DND-41 (cell line): Measurements from ENCODE around the gene EYA2.

Experiments used
- ATAC-seq: fragments of 200-7000 bp; cut with Tn5 transposase; 3 replicates; pipeline ENCODE4 v1.9.1; 2021; ENCODE audit warnings: low read depth; ENCODE audit not compliant: insufficient read depth
- DNase-seq: peaks from one replicate; pipeline ENCODE4 v3.0.0-alpha.2; 2020
- H2AFZ ChIP-seq: 2 replicates; pipeline ENCODE4 v1.6.0; 2012; ENCODE audit warnings: low read depth, low read length
- H3K27ac ChIP-seq: 2 replicates; pipeline ENCODE4 v1.5.1; 2012; ENCODE audit warnings: low read length, inconsistent platforms
- H3K27me3 ChIP-seq: fragments of 200-600 bp; sonication (generic); 2 replicates; pipeline ENCODE4 v1.6.0; 2012; ENCODE audit warnings: low read length, mild to moderate bottlenecking, inconsistent platforms; ENCODE audit not compliant: insufficient read depth, poor library complexity
- H3K36me3 ChIP-seq: 2 replicates; pipeline ENCODE4 v1.5.1; 2012; ENCODE audit warnings: low read length, inconsistent platforms; ENCODE audit not compliant: insufficient read depth
- H3K4me1 ChIP-seq: 2 replicates; pipeline ENCODE4 v1.5.1; 2012; ENCODE audit warnings: mild to moderate bottlenecking, low read length; ENCODE audit not compliant: insufficient read depth
- H3K4me2 ChIP-seq: 2 replicates; pipeline ENCODE4 v1.6.0; 2012; ENCODE audit warnings: mild to moderate bottlenecking, moderate library complexity, low read length, inconsistent platforms; ENCODE audit not compliant: insufficient read depth
- H3K4me3 ChIP-seq, 2 experiments: fragments of 200-600 bp in 1 of 2; shearing (Covaris generic) in 1 of 2; 2 replicates each; pipeline ENCODE4 v1.5.1; 2012 to 2016; ENCODE audit warnings: inconsistent platforms in 2 of 2, low read length in 2 of 2, mild to moderate bottlenecking in 2 of 2, low read depth in 1 of 2, moderate library complexity in 1 of 2
- H3K79me2 ChIP-seq: 2 replicates; pipeline ENCODE4 v1.6.0; 2012; ENCODE audit warnings: low read length, inconsistent platforms; ENCODE audit not compliant: insufficient read depth
- H3K9ac ChIP-seq: 2 replicates; pipeline ENCODE4 v1.6.0; 2012; ENCODE audit warnings: low read depth, mild to moderate bottlenecking, inconsistent platforms, low read length, moderate library complexity
- H3K9me3 ChIP-seq: 2 replicates; pipeline ENCODE4 v1.5.1; 2012; ENCODE audit warnings: low read length, moderate library complexity, mild to moderate bottlenecking, inconsistent platforms; ENCODE audit not compliant: insufficient read depth, severe bottlenecking
- H4K20me1 ChIP-seq: 2 replicates; pipeline ENCODE4 v1.6.0; 2012; ENCODE audit warnings: low read length; ENCODE audit not compliant: insufficient read depth
- CTCF ChIP-seq: IDR thresholded peaks from 2 replicates; pipeline ENCODE4 v1.5.1; 2012; ENCODE audit warnings: borderline replicate concordance, low read length, moderate library complexity, mild to moderate bottlenecking; ENCODE audit not compliant: poor library complexity, severe bottlenecking; ENCODE audit errors: extremely low read depth
- EZH2 ChIP-seq: IDR thresholded peaks from 3 replicates; pipeline ENCODE4 v1.6.1; 2012; ENCODE audit warnings: borderline replicate concordance, low read depth, mild to moderate bottlenecking, moderate library complexity, low read length, inconsistent platforms; ENCODE audit not compliant: severe bottlenecking

The EYA2 gene

GRCh38 chr20:46852313-46852712 lies 42.3 kb upstream of the EYA2 start:
- Histone ChIP-seq H3K9me3 (no peaks in the 10 kb centered on the region), H3K9ac (no peak overlapping the region), H3K4me3 (no peak overlapping the region), H3K79me2 (no peaks in the 10 kb centered on the region), H3K27me3 (no peaks in the 10 kb centered on the region), H2AFZ (no peak overlapping the region), H4K20me1 (no peaks in the 10 kb centered on the region), H3K27ac (no peak overlapping the region), H3K36me3 (no peaks in the 10 kb centered on the region), H3K4me1 (no peaks in the 10 kb centered on the region), H3K4me2 (no peak overlapping the region)
- no peak for DNase-seq
- TF ChIP-seq EZH2 (no peak), CTCF (no peak)
- no peak for ATAC-seq

- no peak overlapping the region for H3K4me3 ChIP-seq
- H3K4me2 ChIP-seq, result no peak overlapping the region
- H2AFZ ChIP-seq, result no peak overlapping the region
- H3K27me3 ChIP-seq, result no peaks in the 10 kb centered on the region
- TF ChIP-seq EZH2 (no peak), CTCF (no peak)
- H3K9me3 ChIP-seq, result no peaks in the 10 kb centered on the region
- H3K4me1 ChIP-seq, result no peaks in the 10 kb centered on the region
- ATAC-seq (no peak), DNase-seq (no peak)
- no peak overlapping the region for H3K27ac ChIP-seq
- no peaks in the 10 kb centered on the region for H3K79me2 ChIP-seq
- no peaks in the 10 kb centered on the region for H4K20me1 ChIP-seq
- H3K9ac ChIP-seq, result no peak overlapping the region
- H3K36me3 ChIP-seq, result no peaks in the 10 kb centered on the region
Observed at GRCh38 chr20:46853926-46854325, 40.7 kb upstream of the EYA2 start.

GRCh38 chr20:46857061-46857831 lies 37.4 kb upstream of the EYA2 start:
- H3K4me2 ChIP-seq, result no peak overlapping the region
- TF ChIP-seq EZH2 (no peak), CTCF (no peak)
- no peak overlapping the region for H3K9ac ChIP-seq
- H3K9me3 ChIP-seq, result no peaks in the 10 kb centered on the region
- peaks cover 3% of the 10 kb centered on the region for H3K27me3 ChIP-seq
- H4K20me1 ChIP-seq, result no peaks in the 10 kb centered on the region
- no peak overlapping the region for H3K27ac ChIP-seq
- H3K36me3 ChIP-seq, result no peaks in the 10 kb centered on the region
- H3K79me2 ChIP-seq, result no peaks in the 10 kb centered on the region
- H3K4me3 ChIP-seq, result no peak overlapping the region
- no peak overlapping the region for H2AFZ ChIP-seq
- ATAC-seq, result no peak
- DNase-seq, result no peak
- H3K4me1 ChIP-seq, result no peaks in the 10 kb centered on the region
